Measurements from ENCODE around the gene GMPS. TPM values are rescaled to one million over a fixed set of nuclear protein-coding genes. Genes with fewer than 3 reads are reported as not detected.

GMPS gene
- total and polyA plus RNA-seq, 9 of the 15 experiments (the other 6 are each of a cell fraction or from before 2014, with no cell fraction given), result 73.7 to 282 (median 156) TPM

DNA sequence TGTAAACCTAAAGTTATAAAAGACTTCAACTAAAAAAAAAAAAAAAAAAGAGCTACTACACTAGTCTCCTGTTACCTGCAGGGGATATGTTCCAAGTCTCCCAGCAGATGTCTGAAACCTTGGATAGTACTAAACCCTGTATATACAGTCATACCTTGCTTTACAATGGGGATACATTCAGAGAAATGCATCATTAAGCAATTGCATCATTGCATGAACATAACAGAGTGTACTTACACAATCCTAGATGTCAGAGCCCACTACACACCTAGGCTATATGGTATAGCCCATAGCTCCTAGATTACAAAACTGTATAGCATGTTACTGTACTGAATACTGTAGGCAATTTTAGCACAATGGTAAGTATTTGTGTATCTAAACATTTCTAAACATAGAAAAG lies 119.1 kb downstream of the GMPS start:
- H3K4me2 ChIP-seq (ENCODE audit: insufficient read depth, low read length), result no peak overlapping the region
- TF ChIP-seq, protein P1, sequence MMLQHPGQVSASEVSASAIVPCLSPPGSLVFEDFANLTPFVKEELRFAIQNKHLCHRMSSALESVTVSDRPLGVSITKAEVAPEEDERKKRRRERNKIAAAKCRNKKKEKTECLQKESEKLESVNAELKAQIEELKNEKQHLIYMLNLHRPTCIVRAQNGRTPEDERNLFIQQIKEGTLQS (IDR thresholded peaks at IDR 0.05), result 0 out of 2 replicates have a peak, but pooled peaks have one; percentile 39
- TF ChIP-seq, protein P1 (CRISPR knock-in tag; conservative IDR thresholded peaks at IDR 0.05), result no peak
- TF ChIP-seq CEBPB (tag; IDR thresholded peaks at IDR 0.05) (0 out of 2 replicates have a peak, but pooled peaks have one; percentile 37), BDP1 (IDR thresholded peaks at IDR 0.05; ENCODE audit: insufficient read depth, insufficient read length) (no peak)
- H3K27ac ChIP-seq (ENCODE audit: extremely low read depth, low read depth, low read length), result no peak overlapping the region
- no peaks in the 10 kb centered on the region for H4K20me1 ChIP-seq (replicated peaks; ENCODE audit: control insufficient read depth, insufficient read depth, low read length)
- ATAC-seq (no peak), DNase-seq (ENCODE audit: extremely low read depth in 1 of 4, low spot score in 3 of 4) (no peak), FAIRE-seq (no peak)
- no peaks in the 10 kb centered on the region for H3K9me1 ChIP-seq (ENCODE audit: control insufficient read depth, insufficient read depth, low read length)
- H3K79me2 ChIP-seq (ENCODE audit: control insufficient read depth, insufficient read depth, low read length), result no peaks in the 10 kb centered on the region
- no peaks in the 10 kb centered on the region for H3K36me3 ChIP-seq (ENCODE audit: control insufficient read depth, insufficient read depth, low read length)
- H3K9ac ChIP-seq (ENCODE audit: insufficient read depth in 1 of 2, low read depth in 2 of 2, low read length in 2 of 2), result no peak overlapping the region
- no TSS peak for BruUV-seq (replicated peaks)
- H3K27me3 ChIP-seq (ENCODE audit: control insufficient read depth in 2 of 2, insufficient read depth in 2 of 2, low read length in 2 of 2), result peaks cover 7 to 13% of the 10 kb centered on the region in 2 experiments; a peak in 3 of 5 replicates
- POLR2A ChIA-PET, result interaction anchor here (0.6 kb wide), 1 partner anchor 343 kb away, joined by 3 read pairs; no protein-coding TSS in a partner anchor
- in situ Hi-C loops (cut with MboI) (no loop called here), intact Hi-C loops (cut with micrococcal nuclease) (no loop called here)
- no peaks in the 10 kb centered on the region for H3K9me3 ChIP-seq (replicated peaks; ENCODE audit: control insufficient read depth, insufficient read depth, low read depth, low read length)
- H3K4me3 ChIP-seq, result no peak overlapping the region
- H3K4me1 ChIP-seq (replicated peaks in 1 of 2; ENCODE audit: control insufficient read depth in 2 of 2, insufficient read depth in 2 of 2, low read length in 2 of 2), result no peaks in the 10 kb centered on the region
- no peak overlapping the region for H2AFZ ChIP-seq (ENCODE audit: low read depth, low read length)
- CTCF ChIA-PET (ENCODE audit: low intra/inter-chr PET ratio), result interaction anchor here (0.6 to 0.7 kb wide), 2 partner anchors 12 to 53 kb away, joined by 3 to 5 read pairs; no protein-coding TSS in a partner anchor

- H3K4me2 ChIP-seq (ENCODE audit: insufficient read depth, low read length), result no peak overlapping the region
- ATAC-seq, result no peak
- no peak for FAIRE-seq
- POLR2A ChIA-PET, result interaction anchor here (0.9 kb wide), 1 partner anchor 69 kb away, joined by 3 read pairs; no protein-coding TSS in a partner anchor
- no peaks in the 10 kb centered on the region for H3K9me3 ChIP-seq (replicated peaks; ENCODE audit: control insufficient read depth, insufficient read depth, low read depth, low read length)
- no peaks in the 10 kb centered on the region for H3K36me3 ChIP-seq (ENCODE audit: control insufficient read depth, insufficient read depth, low read length)
- no peak overlapping the region for H2AFZ ChIP-seq (ENCODE audit: low read depth, low read length)
- H4K20me1 ChIP-seq (replicated peaks; ENCODE audit: control insufficient read depth, insufficient read depth, low read length), result no peaks in the 10 kb centered on the region
- no peaks in the 10 kb centered on the region for H3K79me2 ChIP-seq (ENCODE audit: control insufficient read depth, insufficient read depth, low read length)
- no peak overlapping the region for H3K4me3 ChIP-seq
- DNase-seq (ENCODE audit: extremely low read depth in 1 of 4, low spot score in 3 of 4), result no peak
- CTCF ChIA-PET (ENCODE audit: low intra/inter-chr PET ratio), result no interaction called here
- no peaks in the 10 kb centered on the region for H3K9me1 ChIP-seq (ENCODE audit: control insufficient read depth, insufficient read depth, low read length)
- intact Hi-C loops (cut with micrococcal nuclease), result loop anchor here (10.0 kb wide), 1 partner anchor 394 kb away; no protein-coding TSS in a partner anchor
- no peak overlapping the region for H3K27ac ChIP-seq (ENCODE audit: extremely low read depth, low read depth, low read length)
- H3K4me1 ChIP-seq (replicated peaks in 1 of 2; ENCODE audit: control insufficient read depth in 2 of 2, insufficient read depth in 2 of 2, low read length in 2 of 2), result no peaks in the 10 kb centered on the region
- BruUV-seq (replicated peaks), result no TSS peak
- in situ Hi-C loops (cut with MboI), result no loop called here
- no peak overlapping the region for H3K9ac ChIP-seq (ENCODE audit: insufficient read depth in 1 of 2, low read depth in 2 of 2, low read length in 2 of 2)
- peaks cover 7 to 13% of the 10 kb centered on the region in 2 experiments; a peak in 3 of 5 replicates for H3K27me3 ChIP-seq (ENCODE audit: control insufficient read depth in 2 of 2, insufficient read depth in 2 of 2, low read length in 2 of 2)
- 4% methylated on average over 4 of the region's 4 CpGs for WGBS (ENCODE audit: insufficient coverage, low coverage, missing lambda C conversion rate)
- no peak for TF ChIP-seq JUNB (CRISPR knock-in tag; conservative IDR thresholded peaks at IDR 0.05)
- no peak for TF ChIP-seq ILK (tag; IDR thresholded peaks at IDR 0.05; ENCODE audit: borderline replicate concordance, low read depth)
- no peak for TF ChIP-seq HSF4 (CRISPR knock-in tag; IDR thresholded peaks at IDR 0.05; ENCODE audit: borderline replicate concordance)
- TF ChIP-seq ZNF23 (CRISPR knock-in tag; IDR thresholded peaks at IDR 0.05), result no peak
- TF ChIP-seq CEBPZ (IDR thresholded peaks at IDR 0.05; ENCODE audit: borderline replicate concordance, low read depth, low read length), result no peak
- no peak for TF ChIP-seq KAT7 (CRISPR knock-in tag; IDR thresholded peaks at IDR 0.05; ENCODE audit: borderline replicate concordance)
- TF ChIP-seq ZNF408 (CRISPR knock-in tag; IDR thresholded peaks at IDR 0.05; ENCODE audit: low read depth), result no peak
- no peak for TF ChIP-seq TAF1 (IDR thresholded peaks at IDR 0.05; ENCODE audit: control insufficient read depth, extremely low read depth, insufficient read depth, low read length, severe bottlenecking)
These were observed 120.8 kb downstream of the GMPS start for GRCh38 chr3:155991212-155991611.

Measured in K562 (cell line).